Vagina (tissue), 2 donors: Measurements from ENCODE around the gene ZNF784. TPM values are rescaled to one million over a fixed set of nuclear protein-coding genes. Genes with fewer than 3 reads are reported as not detected.

Experiments
- DNase-seq, 2 donors: peaks; one replicate each; pipeline ENCODE4 v3.0.0-alpha.2; 2017; ENCODE audit errors: extremely low spot score in 2 of 2
- H3K27ac ChIP-seq: fragments of 200-600 bp; sonication (generic); one replicate; pipeline ENCODE4 v1.5.1; 2019
- H3K27me3 ChIP-seq: fragments of 200-600 bp; sonication (generic); one replicate; pipeline ENCODE4 v1.5.1; 2019
- H3K36me3 ChIP-seq, 2 donors: fragments of 200-600 bp; sonication (generic); one replicate each; pipeline ENCODE4 v1.5.1; 2017 to 2019
- H3K4me1 ChIP-seq: fragments of 200-600 bp; sonication (generic); one replicate; pipeline ENCODE4 v1.5.1; 2019
- H3K4me3 ChIP-seq, 2 donors: fragments of 200-600 bp; sonication (generic); 1 replicate in 1 of 2; 2 replicates in 1 of 2; pipeline ENCODE4 v1.5.1; 2016 to 2019
- H3K9me3 ChIP-seq: fragments of 200-600 bp; sonication (generic); one replicate; pipeline ENCODE4 v1.5.1; 2019
- CTCF ChIP-seq, 3 experiments: fragments of 450-650 bp in 2 of 3; fragments of 200-600 bp in 1 of 3; sonication (generic) in 1 of 3; IDR thresholded peaks; one replicate each; pipeline ENCODE4 v1.5.1; 2017 to 2019; ENCODE audit warnings: antibody characterized with exemption in 3 of 3, mild to moderate bottlenecking in 2 of 3, moderate library complexity in 2 of 3
- POLR2A ChIP-seq, 2 donors: fragments of 450-650 bp; IDR thresholded peaks; one replicate each; pipeline ENCODE4 v1.6.1; 2017; ENCODE audit warnings: antibody characterized with exemption in 2 of 2, mild to moderate bottlenecking in 2 of 2, moderate library complexity in 2 of 2
- POLR2AphosphoS5 ChIP-seq, 2 donors: sonication (generic); formaldehyde crosslinking; IDR thresholded peaks; one replicate each; pipeline ENCODE4 v1.9.0; 2017; ENCODE audit warnings: antibody characterized with exemption in 2 of 2, mild to moderate bottlenecking in 2 of 2, low read depth in 1 of 2; ENCODE audit not compliant: insufficient read depth in 1 of 2
- intact Hi-C: fragments of 100-400 bp; cut with DNase I; formaldehyde crosslinking; loops from one replicate; pipeline ENCODE4 v1.15.1; 2023
- total RNA-seq: library from RNA; depleted of rRNA; stranded (reverse); fragments of >200 nt; gene quantifications from one replicate; pipeline ENCODE4 v1.2.3, GENCODE V29; 2016

ZNF784 gene
- total RNA-seq, 1 donor from 2014 or later = 5.2 TPM

GRCh38 chr19:55615543-55616394, 8.6 kb downstream of the ZNF784 start:
- no peak for TF ChIP-seq CTCF (IDR thresholded peaks at IDR 0.05)
- no peak for TF ChIP-seq POLR2A (IDR thresholded peaks at IDR 0.05)
- H3K4me1 ChIP-seq = peaks cover 9% of the 10 kb centered on the region
- no peak for DNase-seq
- no peak overlapping the region for H3K27ac ChIP-seq
- no peaks in the 10 kb centered on the region for H3K27me3 ChIP-seq
- intact Hi-C loops = no loop called here
- H3K9me3 ChIP-seq = no peaks in the 10 kb centered on the region
- H3K4me3 ChIP-seq = no peak overlapping the region
- peaks cover 0 to 24% of the 10 kb centered on the region in 2 donors for H3K36me3 ChIP-seq

GRCh38 chr19:55614711-55615542, 9.4 kb downstream of the ZNF784 start:
- Histone ChIP-seq H3K27me3 (no peaks in the 10 kb centered on the region), H3K9me3 (no peaks in the 10 kb centered on the region), H3K27ac (no peak overlapping the region), H3K4me3 (no peak overlapping the region), H3K4me1 (peaks cover 9% of the 10 kb centered on the region), H3K36me3 (peaks cover 0 to 24% of the 10 kb centered on the region in 2 donors)
- intact Hi-C loops = no loop called here
- DNase-seq = no peak
- TF ChIP-seq CTCF (IDR thresholded peaks at IDR 0.05) = no peak
- no peak for TF ChIP-seq POLR2AphosphoS5 (IDR thresholded peaks at IDR 0.05; ENCODE audit: insufficient read depth in 1 of 2, low read depth in 1 of 2)
- no peak for TF ChIP-seq POLR2A (IDR thresholded peaks at IDR 0.05)

- no peaks in the 10 kb centered on the region for H3K9me3 ChIP-seq
- H3K4me1 ChIP-seq = peaks cover 9% of the 10 kb centered on the region
- TF ChIP-seq POLR2A (IDR thresholded peaks at IDR 0.05) (no peak), CTCF (IDR thresholded peaks at IDR 0.05) (no peak), POLR2AphosphoS5 (IDR thresholded peaks at IDR 0.05; ENCODE audit: insufficient read depth in 1 of 2, low read depth in 1 of 2) (no peak)
- H3K27ac ChIP-seq = no peak overlapping the region
- no peaks in the 10 kb centered on the region for H3K27me3 ChIP-seq
- no peak overlapping the region for H3K4me3 ChIP-seq
- intact Hi-C loops = no loop called here
- DNase-seq = no peak
- H3K36me3 ChIP-seq = peaks cover 0 to 24% of the 10 kb centered on the region in 2 donors
Measured at GRCh38 chr19:55613930-55614710, 10.2 kb downstream of the ZNF784 start.

- Histone ChIP-seq H3K27me3 (no peaks in the 10 kb centered on the region), H3K4me1 (peaks cover 9% of the 10 kb centered on the region), H3K36me3 (peaks cover 0 to 24% of the 10 kb centered on the region in 2 donors), H3K9me3 (no peaks in the 10 kb centered on the region), H3K4me3 (no peak overlapping the region), H3K27ac (no peak overlapping the region)
- no peak for TF ChIP-seq POLR2A (IDR thresholded peaks at IDR 0.05)
- TF ChIP-seq CTCF (IDR thresholded peaks at IDR 0.05) = no peak
- no peak for TF ChIP-seq POLR2AphosphoS5 (IDR thresholded peaks at IDR 0.05; ENCODE audit: insufficient read depth in 1 of 2, low read depth in 1 of 2)
- no peak for DNase-seq
- intact Hi-C loops = no loop called here
Measured at GRCh38 chr19:55613396-55613795, 11.0 kb downstream of the ZNF784 start.
